GM19043 (cell line): ENCODE results near the gene COL5A2.

Experiments
- ATAC-seq: cut with Tn5 transposase; IDR thresholded peaks from one replicate; pipeline ENCODE4 v1.9.1; 2021; ENCODE audit warnings: low read depth; ENCODE audit not compliant: unreplicated experiment

The COL5A2 gene

DNA sequence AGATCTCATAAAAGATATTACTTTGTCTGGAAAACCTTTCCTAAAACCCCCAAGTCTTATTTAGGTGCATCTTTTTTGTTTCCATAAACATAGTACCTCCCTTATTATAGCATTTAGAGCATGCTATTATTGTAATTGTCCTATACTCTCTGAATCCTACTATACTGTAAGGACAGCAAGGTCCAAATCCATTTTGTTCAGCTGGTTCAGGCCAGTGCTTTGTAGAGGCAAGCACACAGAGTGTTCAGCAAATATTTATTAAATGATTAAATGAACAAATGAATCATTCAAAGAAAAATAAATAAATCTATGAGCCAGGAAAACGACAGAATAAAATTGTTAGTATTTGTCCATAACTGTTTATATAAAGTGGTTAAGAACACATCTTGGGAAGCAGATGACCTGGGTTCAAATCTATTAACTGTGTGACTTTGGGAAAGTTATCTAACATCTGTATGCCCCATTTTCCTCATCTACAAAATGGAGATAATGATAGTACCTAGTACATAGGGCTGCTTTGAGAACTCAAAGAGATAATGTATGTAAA is 119.4 kb downstream of the COL5A2 start:
- ATAC-seq = no peak

DNA sequence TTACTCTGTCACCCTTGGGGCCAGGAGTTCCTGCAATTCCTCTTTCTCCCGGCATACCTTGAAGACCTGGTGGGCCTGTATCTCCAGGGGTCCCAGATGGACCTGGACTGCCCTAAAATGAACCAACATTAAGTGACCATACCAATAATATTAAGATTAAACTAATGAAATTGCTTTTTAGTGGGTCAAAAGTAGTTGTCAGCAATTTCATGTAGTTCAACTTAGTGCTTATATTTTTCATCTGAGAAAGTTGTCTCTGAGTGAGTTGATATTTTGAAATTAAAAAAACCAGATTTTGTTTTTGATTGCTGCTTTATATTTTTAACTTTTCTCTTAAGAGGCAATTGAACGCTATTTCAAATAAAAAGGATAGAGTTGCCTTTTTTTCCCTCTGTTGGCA is 122.2 kb downstream of the COL5A2 start:
- no peak for ATAC-seq

DNA sequence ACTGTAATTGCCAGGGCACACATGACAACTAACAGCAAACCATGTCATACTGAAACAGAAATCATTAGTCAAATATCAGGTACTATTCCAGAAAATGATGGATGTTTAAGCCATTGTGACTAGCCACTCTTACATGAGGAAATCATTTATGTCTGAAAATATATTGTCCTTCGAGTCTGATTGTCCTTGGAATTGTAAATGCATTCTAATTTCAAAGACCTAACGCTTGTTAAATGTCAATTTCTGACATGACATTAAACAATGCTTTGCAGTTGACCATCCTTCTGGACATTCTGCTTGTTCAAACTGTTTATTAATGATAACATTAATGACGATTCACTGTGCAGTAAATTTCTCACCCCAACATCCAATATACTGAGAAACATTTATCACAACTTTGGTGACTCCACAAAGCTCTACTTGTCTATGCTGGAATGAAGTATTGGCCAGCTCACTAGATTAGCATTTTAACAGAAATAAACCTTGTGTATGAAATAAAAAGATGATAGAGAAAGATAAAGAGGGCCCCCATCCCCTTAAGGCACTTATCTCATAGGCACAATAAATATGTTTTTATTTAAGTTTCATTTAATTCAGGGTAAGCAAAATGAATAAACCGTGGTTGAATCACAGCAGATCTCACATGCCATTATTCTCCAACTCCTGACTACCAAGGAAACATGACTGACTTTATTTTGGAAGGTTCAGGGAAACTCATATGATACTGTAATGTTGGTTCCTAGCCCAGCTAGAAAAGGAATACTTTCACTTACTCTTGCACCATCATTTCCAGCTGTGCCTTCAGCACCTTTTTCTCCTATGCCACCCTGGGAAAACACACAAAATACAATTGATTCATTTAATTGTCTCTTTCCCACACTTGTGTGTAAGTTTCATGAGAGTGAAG is 123.1 kb downstream of the COL5A2 start:
- ATAC-seq = no peak

DNA sequence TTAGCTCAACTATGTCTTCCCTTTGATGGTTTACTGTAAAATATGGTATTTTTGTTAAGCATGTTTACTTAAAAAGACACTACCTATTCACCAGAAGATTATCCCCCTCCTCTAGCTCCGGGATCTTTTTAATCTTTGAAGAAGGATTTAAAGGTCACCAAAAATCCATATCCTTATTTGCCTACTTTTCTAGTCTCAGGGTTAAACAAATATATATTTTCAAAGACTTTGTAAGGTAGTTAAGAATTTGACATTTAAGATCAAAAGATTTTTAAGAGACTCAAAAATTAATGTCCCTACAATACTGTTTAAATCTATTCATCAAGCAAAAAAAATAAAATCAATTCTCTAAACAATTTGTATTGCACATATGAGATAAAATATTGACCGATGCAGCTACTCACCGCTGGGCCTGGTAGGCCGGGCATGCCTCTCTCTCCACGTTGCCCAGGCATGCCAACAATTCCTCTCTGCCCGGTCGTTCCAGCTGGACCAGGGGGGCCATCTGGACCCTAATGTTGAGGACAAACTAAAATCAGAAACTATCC is 129.3 kb downstream of the COL5A2 start:
- ATAC-seq = no peak

DNA sequence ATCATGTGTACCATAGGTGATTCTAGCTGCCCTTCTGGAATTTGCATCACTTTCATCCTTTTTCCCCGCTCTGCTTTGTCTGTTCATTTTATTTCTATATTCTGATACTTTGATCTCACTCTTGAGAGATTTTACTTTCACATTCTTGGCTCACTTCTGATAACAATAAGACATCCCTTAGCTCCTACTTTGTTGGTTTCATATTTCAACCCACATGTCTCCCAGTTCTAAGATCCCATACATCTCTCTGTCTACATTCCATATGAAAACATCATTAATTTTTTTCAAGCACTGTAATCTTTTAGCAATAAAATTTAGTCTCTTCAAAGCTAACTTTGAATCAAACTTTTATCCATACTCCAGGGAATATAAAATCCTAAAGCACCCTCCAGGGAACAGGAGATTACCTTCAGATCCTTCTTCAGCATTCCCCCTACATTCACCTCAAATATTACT is 129.8 kb downstream of the COL5A2 start:
- ATAC-seq = no peak

DNA sequence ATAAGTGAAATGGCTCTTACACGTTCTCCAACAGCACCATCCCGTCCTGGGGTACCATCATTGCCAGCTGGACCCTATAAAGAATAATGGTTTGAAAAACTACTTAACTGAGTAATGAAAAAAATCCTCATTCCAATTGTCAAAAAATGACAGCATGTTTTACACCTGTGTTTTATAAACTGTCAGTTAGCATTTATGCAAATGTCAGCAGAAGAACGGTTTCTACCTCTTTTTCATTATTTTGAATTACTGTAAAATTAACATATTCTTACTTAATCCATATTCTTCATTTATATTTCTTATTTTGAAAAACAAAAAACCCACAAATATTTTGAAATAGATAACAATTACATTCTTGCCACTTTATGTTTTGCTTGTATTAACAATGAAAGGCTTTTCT is 131.4 kb downstream of the COL5A2 start:
- no peak for ATAC-seq

DNA sequence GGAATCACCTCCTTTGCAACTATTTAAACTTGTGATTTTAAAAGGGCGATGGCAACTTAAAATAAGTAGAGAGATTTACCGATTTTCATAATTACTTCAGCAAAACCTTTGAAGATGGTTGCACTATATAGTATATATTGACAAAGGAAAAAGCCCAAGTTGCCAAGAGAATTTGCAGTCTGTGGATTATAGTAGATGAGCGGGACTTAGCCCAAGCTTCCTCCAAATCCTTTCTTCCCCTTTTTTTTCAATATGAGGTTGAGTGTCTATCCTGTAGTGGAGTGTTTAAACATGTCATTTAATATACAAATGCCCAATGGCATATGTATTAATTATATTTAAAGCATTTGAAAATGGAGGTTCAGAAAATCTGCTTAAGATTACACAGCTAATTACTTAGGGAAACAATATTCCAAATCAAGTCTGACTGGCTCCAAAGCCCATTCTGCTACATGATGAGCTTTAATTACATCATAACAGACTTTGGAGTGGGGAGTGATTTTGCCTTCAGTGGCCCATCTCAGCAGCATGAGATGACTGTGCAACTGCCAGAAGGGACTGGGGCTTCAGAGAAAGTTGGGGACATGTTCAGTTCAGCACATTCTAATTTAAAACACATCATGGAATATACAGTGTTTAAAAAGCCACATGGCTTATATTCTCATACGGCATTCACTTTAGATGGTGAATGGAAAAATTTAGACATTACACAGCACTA is 132.2 kb downstream of the COL5A2 start:
- ATAC-seq = no peak

DNA sequence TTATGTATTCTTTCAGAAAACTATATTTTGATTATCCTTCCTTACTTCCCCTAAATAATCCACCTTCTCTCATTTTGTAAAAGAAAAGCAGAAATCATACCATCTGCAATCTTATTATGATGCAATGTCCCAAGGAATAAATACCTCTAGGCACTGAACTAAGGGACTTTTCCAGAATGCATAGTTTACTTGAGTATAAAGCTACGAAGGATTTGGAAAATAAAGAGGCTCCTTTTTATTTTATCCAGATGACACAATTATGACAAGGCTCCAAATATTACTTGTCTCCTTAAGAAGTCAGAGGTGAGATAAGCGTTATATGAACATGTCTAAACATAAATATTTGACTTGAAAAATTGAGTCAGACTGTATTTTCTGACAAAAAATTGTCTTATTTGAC is 133.2 kb downstream of the COL5A2 start:
- ATAC-seq = no peak

DNA sequence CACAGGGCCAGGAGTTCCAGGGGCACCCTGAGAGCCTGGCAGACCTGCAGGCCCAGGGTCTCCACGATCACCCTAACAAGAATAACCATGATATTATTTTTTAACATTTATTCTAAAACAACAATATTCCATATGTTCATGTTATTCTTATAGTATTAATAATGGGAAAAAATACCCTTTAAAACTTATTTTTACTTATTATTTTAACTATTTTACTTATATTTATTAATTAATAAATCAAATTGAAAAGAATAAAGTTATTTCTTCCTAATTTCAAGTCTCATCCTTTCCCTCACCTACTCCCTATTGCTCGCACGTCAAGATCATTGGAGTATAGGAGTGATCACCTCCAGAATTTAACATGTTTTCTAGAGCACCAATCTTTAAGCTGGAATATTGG is 133.7 kb downstream of the COL5A2 start:
- no peak for ATAC-seq

DNA sequence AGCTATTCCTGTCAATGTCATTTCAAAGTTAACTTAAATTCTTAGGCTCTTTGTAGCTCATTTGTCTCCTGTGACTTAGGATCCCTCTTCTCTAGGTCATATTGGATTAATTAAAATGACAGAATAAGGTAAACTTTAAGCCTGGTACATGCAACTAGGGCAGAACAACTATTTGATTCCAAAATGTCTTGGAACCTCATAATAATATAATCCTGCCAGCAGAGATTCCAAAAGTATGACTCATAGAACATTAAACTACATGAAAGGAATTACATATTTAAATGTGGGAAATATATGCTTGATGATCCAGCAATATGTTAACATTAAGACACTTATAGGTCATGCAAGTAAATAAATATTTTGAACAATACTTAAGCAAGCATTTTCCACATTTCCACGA is 142.0 kb downstream of the COL5A2 start:
- ATAC-seq = no peak

DNA sequence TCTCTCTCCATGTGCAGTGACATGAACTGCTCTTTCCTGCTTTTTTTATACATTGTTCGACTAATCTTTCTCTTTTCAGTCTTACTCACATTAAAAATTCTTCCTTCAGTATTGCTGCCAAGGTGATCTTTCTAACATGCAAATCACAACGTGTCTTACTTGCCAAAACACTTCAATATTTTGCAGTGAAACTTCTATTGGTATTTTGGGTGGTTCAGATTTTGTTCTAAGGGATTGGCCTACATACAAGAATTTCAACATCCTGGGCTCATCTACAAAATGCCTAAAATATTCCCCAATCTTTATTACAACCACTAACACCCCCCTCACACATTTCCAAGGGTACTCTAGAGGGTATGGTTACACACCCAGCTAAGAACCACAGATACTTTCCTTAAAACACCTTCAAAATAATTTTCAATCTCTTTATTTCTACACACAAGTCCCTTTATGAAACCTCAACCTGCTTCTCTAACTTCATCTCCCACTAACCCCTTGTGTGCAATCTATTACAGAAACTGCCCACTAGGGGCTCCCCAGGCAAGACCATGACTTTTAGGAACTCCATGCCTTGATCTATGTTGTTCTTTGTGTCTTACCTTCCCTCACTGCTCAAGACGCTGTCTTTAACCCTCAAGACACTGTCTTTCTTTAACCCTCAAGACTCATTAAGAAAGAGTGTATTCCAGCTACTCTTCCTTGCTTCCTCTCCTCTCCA is 154.5 kb downstream of the COL5A2 start:
- ATAC-seq = no peak

DNA sequence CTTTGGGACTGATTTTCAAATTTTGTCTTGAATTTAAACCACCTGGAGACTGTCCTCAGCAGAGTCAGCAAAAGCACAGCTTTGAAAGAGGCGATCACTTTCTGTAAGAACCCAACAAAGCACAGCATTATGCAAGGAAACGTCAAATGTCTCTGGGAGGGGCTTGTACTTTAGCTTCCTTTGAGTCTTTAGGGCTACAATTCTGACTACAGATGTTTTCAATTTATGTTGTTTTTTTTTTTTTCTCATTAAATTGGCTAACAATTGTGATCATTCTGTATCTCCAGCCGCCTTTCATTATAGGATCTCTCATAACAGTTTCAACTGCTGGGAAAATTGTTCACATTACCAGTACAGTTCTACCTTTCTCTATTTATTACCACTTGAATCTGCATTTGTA is 157.1 kb downstream of the COL5A2 start:
- ATAC-seq = no peak

DNA sequence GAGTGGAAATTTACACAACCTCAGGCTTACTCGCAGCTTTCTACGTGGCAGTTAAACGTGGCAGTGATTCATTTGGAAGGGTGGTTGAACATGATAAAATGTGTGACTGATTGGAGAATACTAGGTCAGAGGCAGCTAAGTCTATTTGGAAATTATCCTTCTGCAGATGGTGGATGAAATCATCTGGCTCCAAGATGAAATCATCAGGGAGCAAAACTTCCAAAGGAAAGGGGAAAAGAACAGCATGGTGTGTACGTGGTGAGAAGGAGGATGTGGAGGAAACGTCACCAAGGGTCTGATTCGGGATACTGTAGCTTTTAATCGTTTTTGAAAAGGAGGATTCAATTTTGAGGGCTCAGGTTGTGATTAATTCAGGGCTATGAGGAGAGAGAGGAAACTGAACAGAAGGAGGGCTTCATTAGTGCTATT is 157.5 kb downstream of the COL5A2 start:
- ATAC-seq = no peak

DNA sequence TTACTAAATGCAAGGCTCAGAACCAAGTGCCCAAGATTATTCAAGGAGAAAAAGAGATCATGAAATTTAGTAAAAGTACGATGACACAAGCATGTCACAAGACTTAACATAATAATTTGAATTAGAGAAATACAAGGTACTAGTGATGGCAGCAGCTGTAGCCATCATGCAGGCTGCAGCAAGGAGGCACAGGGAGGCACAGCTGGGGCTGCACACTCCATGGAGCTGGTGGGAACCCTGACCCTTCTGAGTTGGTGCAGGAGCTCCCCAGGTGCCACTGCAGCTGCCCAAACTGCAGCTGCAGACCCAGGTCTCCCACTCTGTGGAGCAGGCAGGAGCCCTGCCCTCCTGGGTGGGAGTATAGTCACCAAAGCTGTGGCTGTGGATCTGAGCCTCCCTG is 159.4 kb downstream of the COL5A2 start:
- ATAC-seq = no peak

DNA sequence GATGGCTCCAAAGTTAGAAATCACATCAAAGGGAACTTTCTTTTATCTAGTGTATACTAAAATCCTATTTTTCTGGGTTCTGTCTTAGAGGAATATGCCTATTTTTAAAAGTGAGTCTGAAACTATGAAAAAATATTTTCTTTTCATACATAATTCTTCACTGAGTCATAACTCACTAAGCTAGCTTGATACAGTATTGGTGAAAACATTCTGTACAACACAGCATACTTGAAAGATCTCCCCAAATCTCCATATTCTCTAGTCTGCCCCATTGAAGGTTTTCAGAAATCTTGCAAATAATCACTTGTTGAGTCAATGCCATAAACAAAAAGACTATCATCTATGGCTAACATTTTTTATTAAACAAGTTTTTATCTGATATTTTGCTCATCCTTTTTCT is 160.9 kb downstream of the COL5A2 start:
- ATAC-seq = no peak

DNA sequence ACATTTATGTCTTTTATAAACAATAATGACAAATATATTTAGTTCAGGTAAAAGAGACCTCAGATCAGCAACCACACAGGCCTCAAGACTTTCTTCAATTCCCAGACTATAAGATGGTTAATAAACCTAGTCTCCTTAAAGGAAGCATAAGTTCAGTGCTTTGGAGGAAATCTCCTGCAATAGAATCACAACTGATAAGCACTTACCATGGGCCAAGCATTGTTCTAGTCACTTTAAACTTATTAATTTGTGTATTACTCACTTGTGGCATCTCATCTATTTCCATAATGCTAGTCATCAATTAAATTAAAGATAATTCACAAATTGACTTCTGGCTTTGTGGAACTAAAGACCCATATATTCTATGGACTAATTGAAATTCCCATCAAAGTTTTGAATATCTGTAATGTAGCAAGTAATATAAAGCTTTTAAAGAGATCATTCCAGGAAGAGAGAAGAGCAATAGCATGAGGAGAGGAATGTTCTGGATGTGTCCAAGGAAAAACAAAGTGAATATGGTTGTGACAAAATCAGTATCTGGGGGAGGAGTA is 163.2 kb downstream of the COL5A2 start:
- no peak for ATAC-seq

DNA sequence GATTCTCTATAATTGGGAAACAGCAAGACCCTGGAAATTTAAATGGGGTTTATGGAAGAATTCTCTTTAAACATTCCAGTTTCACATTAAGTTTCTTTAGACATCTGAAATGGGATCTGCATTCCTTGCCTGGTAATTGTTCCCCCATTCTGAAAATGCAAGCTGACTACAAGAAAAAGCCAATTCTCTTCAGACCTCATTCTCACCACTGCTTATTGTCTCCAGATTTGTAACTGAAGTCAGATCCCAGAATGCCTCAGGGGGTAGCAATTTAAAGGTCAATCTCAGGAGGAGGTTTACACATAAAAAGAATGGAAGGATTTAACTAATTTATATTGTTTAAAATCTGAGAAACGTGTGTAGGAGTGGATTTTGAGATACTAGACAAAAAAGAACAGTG is 164.2 kb downstream of the COL5A2 start:
- no peak for ATAC-seq

DNA sequence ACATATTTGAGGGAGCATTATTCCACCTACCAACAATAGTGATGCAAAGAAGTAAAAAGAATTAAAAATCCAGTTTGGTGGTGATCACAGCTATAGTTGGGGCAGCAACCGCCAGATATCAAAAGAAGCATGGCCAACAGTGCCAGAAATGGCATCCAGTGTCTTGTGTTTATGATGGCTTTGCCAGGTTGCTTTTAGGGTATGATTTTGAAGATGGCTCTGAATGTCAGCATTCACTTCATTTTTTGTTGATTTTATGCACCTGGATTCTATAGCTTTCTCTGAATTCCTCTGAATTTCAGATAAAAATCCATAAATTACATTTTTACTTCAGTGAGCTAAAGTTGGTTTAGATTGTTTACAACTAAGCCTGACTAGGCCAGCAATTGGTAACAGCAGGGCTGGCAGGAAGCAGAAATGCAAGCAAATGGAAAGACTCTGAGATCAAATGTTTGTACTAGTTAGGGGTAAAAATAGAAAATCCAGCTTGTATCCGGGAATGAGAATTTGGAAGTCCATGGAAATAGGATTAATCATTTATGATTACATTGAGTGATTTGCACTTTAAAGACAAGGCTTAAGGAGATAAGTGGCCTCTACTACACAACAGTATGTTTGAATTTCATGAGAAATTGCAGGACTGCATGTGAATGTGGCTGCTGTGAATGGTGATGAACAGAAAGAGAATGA is 165.0 kb downstream of the COL5A2 start:
- no peak for ATAC-seq

DNA sequence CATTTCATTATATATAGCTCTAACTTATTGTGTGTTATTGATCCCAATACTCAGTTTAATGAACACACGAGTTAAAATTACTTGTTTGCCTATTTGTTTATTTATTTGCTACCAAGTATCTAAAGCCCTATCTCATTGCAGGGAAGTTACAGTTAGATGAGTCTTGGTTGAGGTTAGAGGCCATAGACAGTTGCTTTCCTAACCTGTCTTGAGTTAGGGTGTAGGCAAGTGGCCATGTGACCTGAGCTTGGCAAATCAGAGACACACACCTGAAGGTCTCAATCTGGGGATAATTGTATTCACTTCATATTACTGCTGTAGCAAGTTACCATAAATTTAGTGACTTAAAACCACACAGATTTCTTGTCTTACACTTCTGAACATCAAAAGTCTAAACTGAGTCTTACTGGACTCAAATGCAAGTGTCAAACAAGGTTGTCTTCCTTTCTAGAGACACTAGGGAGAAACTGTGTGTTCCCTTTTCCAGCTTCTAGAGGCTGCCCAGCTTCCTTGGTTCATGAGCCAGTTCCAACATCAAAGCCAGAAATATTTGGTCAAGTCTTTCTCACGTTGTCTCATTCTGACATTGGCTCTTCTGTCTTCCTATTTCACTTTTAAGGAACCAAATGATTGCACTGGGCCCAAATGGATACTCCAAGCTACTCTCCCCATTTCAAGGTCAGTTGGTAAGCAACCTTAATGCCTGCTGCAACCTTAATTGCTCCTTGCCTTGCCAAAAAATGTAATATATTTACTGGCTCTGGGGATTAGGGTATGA is 165.7 kb downstream of the COL5A2 start:
- ATAC-seq = no peak
